NK-92 (cell line): ENCODE results near the gene AQP1.

ENCODE experiments used
- DNase-seq: peaks from one replicate; lab custom pipeline; 2025; ENCODE audit not compliant: unreplicated experiment; lab: John Stamatoyannopoulos, UW

The AQP1 gene

GRCh38 chr7:30933124-30933974, 21.7 kb downstream of the AQP1 start:
- no peak for DNase-seq

- no peak for DNase-seq
Measured at GRCh38 chr7:30934225-30934624, 22.6 kb downstream of the AQP1 start.

- DNase-seq, result no peak
Measured at GRCh38 chr7:30934732-30935568, 23.3 kb downstream of the AQP1 start.

DNA sequence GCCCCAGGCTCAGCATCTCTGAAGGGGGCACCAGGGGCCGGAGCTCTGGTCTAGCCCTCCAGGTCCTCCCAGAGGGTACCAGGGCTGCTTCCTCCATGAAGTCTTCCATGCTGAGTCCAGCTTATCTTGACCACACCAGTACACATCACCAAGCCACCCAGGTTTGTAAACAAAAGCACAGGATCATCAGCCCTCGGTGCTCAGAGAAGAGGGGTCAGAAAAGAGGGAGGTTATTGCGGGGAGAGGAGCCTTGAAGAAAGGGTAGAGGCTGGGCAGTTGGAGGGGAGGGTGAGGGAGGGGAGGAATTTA, 23.9 kb downstream of the AQP1 start:
- DNase-seq, result no peak

GRCh38 chr7:30936650-30937245, 25.1 kb downstream of the AQP1 start:
- DNase-seq, result no peak

DNA sequence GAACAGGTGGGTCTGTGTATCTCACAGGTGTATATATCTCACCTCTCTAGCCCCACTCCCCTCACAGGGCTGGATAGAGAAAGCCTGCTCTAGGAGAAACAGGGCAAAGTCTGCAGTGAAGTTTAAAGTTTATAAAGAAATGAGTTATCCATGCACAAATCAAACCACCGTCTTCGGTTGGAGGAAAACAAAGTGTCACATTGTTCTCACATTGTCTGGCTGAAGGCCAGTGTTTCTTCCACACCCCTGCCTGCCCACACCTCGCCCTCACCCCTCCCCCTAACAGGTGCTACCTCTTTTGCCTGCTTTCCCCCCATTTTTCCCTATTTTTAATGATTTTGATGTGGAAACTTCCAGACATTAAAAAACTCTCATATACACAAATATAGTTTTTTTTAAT, 25.8 kb downstream of the AQP1 start:
- no peak for DNase-seq

GRCh38 chr7:30938435-30939316, 27.0 kb downstream of the AQP1 start:
- DNase-seq, result no peak

GRCh38 chr7:30941582-30942323, 30.1 kb downstream of the AQP1 start:
- no peak for DNase-seq

GRCh38 chr7:30950197-30950596, 38.5 kb downstream of the AQP1 start:
- no peak for DNase-seq

DNA sequence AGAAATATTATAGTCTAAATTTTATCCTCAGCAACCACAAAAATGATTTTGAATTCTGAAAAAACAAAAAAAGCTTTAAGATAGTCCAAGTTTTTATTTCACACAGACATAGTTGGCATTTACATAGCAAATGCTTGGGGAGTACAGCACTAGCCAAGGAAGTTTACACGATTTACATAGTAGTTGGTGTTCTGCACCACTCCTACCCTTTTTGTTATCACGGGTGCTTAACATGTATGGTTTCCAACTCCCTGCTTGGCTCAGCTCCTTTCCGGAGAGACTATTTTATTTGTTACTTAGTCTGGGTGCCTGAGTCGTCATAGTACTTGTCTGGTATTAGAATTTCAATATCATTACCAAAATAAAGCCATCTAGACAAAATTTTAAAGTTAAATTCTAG, 43.3 kb downstream of the AQP1 start:
- DNase-seq, result no peak

DNA sequence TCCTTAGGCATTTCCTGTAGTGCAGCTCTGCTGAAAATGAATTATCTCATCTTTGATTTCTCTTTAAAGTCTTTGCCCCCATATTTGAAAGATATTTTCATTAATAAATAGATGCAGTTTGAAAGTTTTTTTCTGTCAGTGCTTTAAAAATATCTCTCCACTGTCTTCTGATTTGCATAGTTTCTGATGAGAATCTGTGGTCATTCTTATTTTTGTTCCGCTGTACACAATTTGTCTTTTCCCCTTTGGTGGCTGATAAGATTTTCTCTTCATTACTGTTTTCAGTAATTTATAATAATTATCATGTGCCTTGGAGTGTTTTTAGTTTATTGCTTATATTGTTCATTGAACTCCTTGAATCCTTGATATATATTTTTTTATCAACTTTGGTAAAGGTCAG, 45.1 kb downstream of the AQP1 start:
- DNase-seq, result no peak

DNA sequence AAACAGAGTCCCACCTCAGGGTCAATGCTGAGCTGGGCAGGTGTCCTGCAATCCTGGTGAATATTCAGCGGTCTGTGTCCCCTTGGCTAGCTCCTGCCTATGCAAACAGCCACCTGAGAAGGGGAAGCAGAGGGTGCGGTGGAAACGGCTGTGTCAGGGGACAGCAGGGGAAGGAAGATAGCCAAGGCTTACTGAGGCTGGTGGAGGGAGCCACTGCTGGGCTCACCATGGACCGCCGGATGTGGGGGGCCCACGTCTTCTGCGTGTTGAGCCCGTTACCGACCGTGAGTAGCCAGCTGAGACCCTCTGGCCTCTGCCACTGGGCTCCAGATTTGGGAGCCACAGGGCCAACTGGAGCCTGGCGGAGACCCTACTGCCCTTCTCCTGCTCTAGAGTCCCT, 52.2 kb downstream of the AQP1 start, which contains the start of gene GHRHR:
Gene GHRHR, plus strand, starts transcription at position 112 of the 400 bp plus-strand sequence. Its CDS starts 116 bp downstream, at position 228.
- no peak for DNase-seq

DNA sequence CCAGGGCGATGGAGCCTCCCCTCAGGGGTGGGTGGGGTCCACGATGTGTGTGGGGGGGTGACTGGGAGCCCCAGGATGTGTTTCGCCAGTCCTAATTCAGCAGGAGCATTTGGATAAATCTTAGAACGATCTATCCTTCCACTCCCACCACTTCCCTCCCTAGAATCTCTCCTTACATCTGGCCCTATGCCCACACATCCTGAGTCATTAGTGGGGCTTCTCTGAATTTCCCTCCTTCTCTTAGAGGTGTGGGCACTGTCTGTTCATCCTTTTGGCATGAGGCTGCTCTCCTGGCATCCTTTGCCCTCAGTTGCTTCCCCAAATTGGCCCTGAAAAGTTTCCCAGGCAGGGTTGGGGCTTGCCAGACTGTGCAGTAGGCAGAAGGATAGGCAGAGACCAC, 53.7 kb downstream of the AQP1 start:
- DNase-seq, result no peak

GRCh38 chr7:30965883-30966282, 54.2 kb downstream of the AQP1 start:
- no peak for DNase-seq

DNA sequence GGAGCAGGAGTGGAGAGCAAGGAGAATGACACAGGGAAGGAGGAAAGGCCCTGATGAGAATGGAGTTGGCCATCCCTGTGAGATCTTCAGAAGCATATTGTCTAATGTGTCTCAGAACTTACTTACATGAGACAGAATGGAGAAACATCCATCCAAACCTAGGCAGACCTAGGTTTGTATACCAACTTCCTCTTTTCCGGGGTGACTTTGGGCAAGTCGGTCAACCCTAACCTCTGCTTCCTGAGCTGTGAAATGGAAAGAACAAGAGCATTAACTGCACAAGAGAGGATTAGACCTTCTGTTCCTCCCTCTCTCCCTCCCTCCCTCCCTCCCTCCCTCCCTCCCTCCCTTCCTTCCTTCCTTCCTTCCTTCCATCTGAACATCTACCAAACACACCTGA, 56.6 kb downstream of the AQP1 start:
- DNase-seq, result no peak

- DNase-seq, result no peak
Measured at GRCh38 chr7:30968747-30969603, 57.3 kb downstream of the AQP1 start.

- no peak for DNase-seq
Measured at GRCh38 chr7:30969604-30969970, 57.9 kb downstream of the AQP1 start.

DNA sequence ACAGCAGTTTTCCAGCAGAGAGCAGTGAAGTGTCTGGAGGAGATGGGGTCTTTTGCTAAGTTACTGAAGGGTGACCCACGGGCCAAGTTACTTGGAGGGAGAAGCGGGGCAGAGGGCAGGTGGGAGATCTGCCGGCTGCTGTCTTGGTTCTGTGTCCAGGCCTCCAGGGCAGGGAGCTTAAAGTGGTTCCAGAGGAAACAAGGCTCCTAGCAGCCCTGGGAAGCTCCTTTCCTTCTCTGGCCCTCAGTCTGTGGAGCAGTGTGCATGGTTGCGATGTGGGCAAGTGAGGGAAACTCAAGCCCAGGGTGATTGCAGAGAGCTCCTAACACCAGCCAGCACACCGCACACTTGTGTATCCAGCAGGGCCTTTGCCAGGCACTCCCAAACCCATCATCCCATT, 58.4 kb downstream of the AQP1 start:
- no peak for DNase-seq

DNA sequence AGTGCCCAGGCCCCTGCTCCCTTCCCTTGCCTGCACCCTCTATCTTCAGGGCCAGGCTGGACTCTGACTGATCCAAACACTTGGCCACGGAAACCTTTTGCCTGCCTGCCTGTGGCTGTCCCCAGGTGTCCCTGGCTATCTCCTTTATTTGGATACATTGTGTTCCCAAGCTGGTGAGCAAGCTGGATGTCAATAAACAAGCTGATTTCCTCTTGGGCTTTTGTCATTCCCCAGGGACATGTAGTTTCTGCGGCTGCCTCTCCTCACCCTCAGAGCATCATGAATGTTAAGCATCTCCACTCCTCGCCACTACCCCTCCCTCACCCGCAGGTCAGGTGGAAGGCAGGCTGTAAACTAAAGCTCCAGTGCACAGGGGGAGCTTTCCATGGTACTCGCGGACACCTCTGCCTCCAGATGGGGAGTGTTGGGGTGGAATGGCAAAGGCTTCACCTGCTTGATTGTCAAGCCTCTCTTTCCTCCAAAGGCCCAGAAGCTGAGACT, 59.0 kb downstream of the AQP1 start:
- no peak for DNase-seq
